ENCODE measurements around the gene SYNE2.

SYNE2 gene

GRCh38 chr14:63908667-63909264, 56.0 kb downstream of the SYNE2 start:
- Mint-ChIP-seq H3K4me3 (no peak overlapping the region), H3K27ac (no peak overlapping the region), H3K36me3 (ENCODE audit: low read depth) (no peaks in the 10 kb centered on the region), H3K4me1 (ENCODE audit: low read depth) (no peaks in the 10 kb centered on the region), H3K9me3 (no peaks in the 10 kb centered on the region), H3K27me3 (peaks cover 82% of the 10 kb centered on the region)
- intact Hi-C loops (cut with micrococcal nuclease) = no loop called here

- Mint-ChIP-seq H3K9me3 (no peaks in the 10 kb centered on the region), H3K27me3 (peaks cover 79% of the 10 kb centered on the region), H3K36me3 (ENCODE audit: low read depth) (no peaks in the 10 kb centered on the region), H3K4me3 (no peak overlapping the region), H3K4me1 (ENCODE audit: low read depth) (no peaks in the 10 kb centered on the region), H3K27ac (no peak overlapping the region)
- intact Hi-C loops (cut with micrococcal nuclease) = no loop called here
These were observed 57.2 kb downstream of the SYNE2 start for GRCh38 chr14:63909984-63910383.

GRCh38 chr14:63910583-63911363, 58.0 kb downstream of the SYNE2 start:
- Mint-ChIP-seq H3K9me3 (no peaks in the 10 kb centered on the region), H3K4me1 (ENCODE audit: low read depth) (no peaks in the 10 kb centered on the region), H3K27ac (no peak overlapping the region), H3K27me3 (peaks cover 71% of the 10 kb centered on the region), H3K4me3 (no peak overlapping the region), H3K36me3 (ENCODE audit: low read depth) (no peaks in the 10 kb centered on the region)
- intact Hi-C loops (cut with micrococcal nuclease) = no loop called here

GRCh38 chr14:63911404-63911803, 58.6 kb downstream of the SYNE2 start:
- no peaks in the 10 kb centered on the region for H3K9me3 Mint-ChIP-seq
- peaks cover 67% of the 10 kb centered on the region for H3K27me3 Mint-ChIP-seq
- no peak overlapping the region for H3K4me3 Mint-ChIP-seq
- no peak overlapping the region for H3K27ac Mint-ChIP-seq
- no peaks in the 10 kb centered on the region for H3K36me3 Mint-ChIP-seq (ENCODE audit: low read depth)
- H3K4me1 Mint-ChIP-seq (ENCODE audit: low read depth) = no peaks in the 10 kb centered on the region
- intact Hi-C loops (cut with micrococcal nuclease) = no loop called here

GRCh38 chr14:63912286-63912685, 59.5 kb downstream of the SYNE2 start:
- Mint-ChIP-seq H3K27me3 (peaks cover 58% of the 10 kb centered on the region), H3K4me1 (ENCODE audit: low read depth) (no peaks in the 10 kb centered on the region), H3K4me3 (no peak overlapping the region), H3K9me3 (no peaks in the 10 kb centered on the region), H3K27ac (no peak overlapping the region), H3K36me3 (ENCODE audit: low read depth) (no peaks in the 10 kb centered on the region)
- intact Hi-C loops (cut with micrococcal nuclease) = no loop called here

- peaks cover 15% of the 10 kb centered on the region for H3K27me3 Mint-ChIP-seq
- no peaks in the 10 kb centered on the region for H3K36me3 Mint-ChIP-seq (ENCODE audit: low read depth)
- H3K27ac Mint-ChIP-seq = no peak overlapping the region
- intact Hi-C loops (cut with micrococcal nuclease) = no loop called here
- H3K4me1 Mint-ChIP-seq (ENCODE audit: low read depth) = no peaks in the 10 kb centered on the region
- H3K9me3 Mint-ChIP-seq = no peaks in the 10 kb centered on the region
- H3K4me3 Mint-ChIP-seq = no peak overlapping the region
These were observed 65.6 kb downstream of the SYNE2 start for GRCh38 chr14:63918411-63918810.

GRCh38 chr14:63922696-63923421, 70.1 kb downstream of the SYNE2 start:
- intact Hi-C loops (cut with micrococcal nuclease) = no loop called here
- no peak overlapping the region for H3K4me3 Mint-ChIP-seq

GRCh38 chr14:63923422-63923752, 70.6 kb downstream of the SYNE2 start:
- Mint-ChIP-seq H3K4me3 (no peak overlapping the region), H3K27ac (no peak overlapping the region), H3K36me3 (ENCODE audit: low read depth) (no peaks in the 10 kb centered on the region), H3K27me3 (peaks cover 5% of the 10 kb centered on the region), H3K4me1 (ENCODE audit: low read depth) (no peaks in the 10 kb centered on the region), H3K9me3 (no peaks in the 10 kb centered on the region)
- intact Hi-C loops (cut with micrococcal nuclease) = no loop called here

More at GRCh38 chr14:63922696-63923421, 70.1 kb downstream of the SYNE2 start:
- Mint-ChIP-seq H3K27me3 (peaks cover 3% of the 10 kb centered on the region), H3K4me1 (ENCODE audit: low read depth) (no peaks in the 10 kb centered on the region), H3K27ac (no peak overlapping the region), H3K36me3 (ENCODE audit: low read depth) (no peaks in the 10 kb centered on the region), H3K9me3 (no peaks in the 10 kb centered on the region)

GRCh38 chr14:63924375-63924774, 71.6 kb downstream of the SYNE2 start:
- H3K36me3 Mint-ChIP-seq (ENCODE audit: low read depth) = no peaks in the 10 kb centered on the region
- H3K27me3 Mint-ChIP-seq = peaks cover 3% of the 10 kb centered on the region
- intact Hi-C loops (cut with micrococcal nuclease) = no loop called here
- H3K4me3 Mint-ChIP-seq = no peak overlapping the region
- no peaks in the 10 kb centered on the region for H3K4me1 Mint-ChIP-seq (ENCODE audit: low read depth)
- no peaks in the 10 kb centered on the region for H3K9me3 Mint-ChIP-seq
- H3K27ac Mint-ChIP-seq = no peak overlapping the region

- Mint-ChIP-seq H3K4me3 (no peak overlapping the region), H3K27me3 (peaks cover 7% of the 10 kb centered on the region), H3K36me3 (ENCODE audit: low read depth) (no peaks in the 10 kb centered on the region), H3K4me1 (ENCODE audit: low read depth) (no peaks in the 10 kb centered on the region), H3K9me3 (no peaks in the 10 kb centered on the region), H3K27ac (no peak overlapping the region)
- intact Hi-C loops (cut with micrococcal nuclease) = no loop called here
These were observed 73.8 kb downstream of the SYNE2 start for GRCh38 chr14:63926641-63927040.

GRCh38 chr14:63928744-63929174, 76.0 kb downstream of the SYNE2 start:
- intact Hi-C loops (cut with micrococcal nuclease) = no loop called here
- Mint-ChIP-seq H3K27ac (no peak overlapping the region), H3K9me3 (no peaks in the 10 kb centered on the region), H3K4me3 (no peak overlapping the region), H3K36me3 (ENCODE audit: low read depth) (no peaks in the 10 kb centered on the region), H3K27me3 (peaks cover 8% of the 10 kb centered on the region), H3K4me1 (ENCODE audit: low read depth) (no peaks in the 10 kb centered on the region)

GRCh38 chr14:63933110-63933509, 80.3 kb downstream of the SYNE2 start:
- Mint-ChIP-seq H3K27me3 (peaks cover 7% of the 10 kb centered on the region), H3K27ac (no peak overlapping the region), H3K9me3 (no peaks in the 10 kb centered on the region), H3K4me3 (no peak overlapping the region), H3K36me3 (ENCODE audit: low read depth) (no peaks in the 10 kb centered on the region), H3K4me1 (ENCODE audit: low read depth) (no peaks in the 10 kb centered on the region)
- intact Hi-C loops (cut with micrococcal nuclease) = no loop called here

- no peaks in the 10 kb centered on the region for H3K36me3 Mint-ChIP-seq (ENCODE audit: low read depth)
- no peaks in the 10 kb centered on the region for H3K9me3 Mint-ChIP-seq
- H3K4me1 Mint-ChIP-seq (ENCODE audit: low read depth) = no peaks in the 10 kb centered on the region
- H3K27me3 Mint-ChIP-seq = peaks cover 7% of the 10 kb centered on the region
- no peak overlapping the region for H3K27ac Mint-ChIP-seq
- H3K4me3 Mint-ChIP-seq = no peak overlapping the region
- intact Hi-C loops (cut with micrococcal nuclease) = no loop called here
These were observed 80.9 kb downstream of the SYNE2 start for GRCh38 chr14:63933711-63934110.

- intact Hi-C loops (cut with micrococcal nuclease) = no loop called here
- no peak overlapping the region for H3K27ac Mint-ChIP-seq
- H3K27me3 Mint-ChIP-seq = peaks cover 2% of the 10 kb centered on the region
- H3K9me3 Mint-ChIP-seq = no peaks in the 10 kb centered on the region
- no peak overlapping the region for H3K4me3 Mint-ChIP-seq
- H3K36me3 Mint-ChIP-seq (ENCODE audit: low read depth) = no peaks in the 10 kb centered on the region
- H3K4me1 Mint-ChIP-seq (ENCODE audit: low read depth) = no peaks in the 10 kb centered on the region
These were observed 85.6 kb downstream of the SYNE2 start for GRCh38 chr14:63938198-63939005.
